ENCODE measurements around the gene GSE1. TPM values are rescaled to one million over a fixed set of nuclear protein-coding genes. Genes with fewer than 3 reads are reported as not detected.

Gene GSE1
- total RNA-seq, 2 donors from 2014 or later, result 54.6 to 60.6 TPM

GRCh38 chr16:85637061-85637807, 24.1 kb downstream of the GSE1 start:
- DNase-seq (no peak), ATAC-seq (no peak)
- intact Hi-C loops (cut with DNase I), result no loop called here

GRCh38 chr16:85637808-85638647, 24.9 kb downstream of the GSE1 start:
- ATAC-seq, result peak; percentile 47 to 53
- intact Hi-C loops (cut with DNase I), result no loop called here
- DNase-seq, result peak; percentile 48

GRCh38 chr16:85638695-85639409, 25.7 kb downstream of the GSE1 start:
- intact Hi-C loops (cut with DNase I), result no loop called here
- no peak for ATAC-seq
- DNase-seq, result no peak

- ATAC-seq (peak; percentile 75 to 82), DNase-seq (peak; percentile 77)
- intact Hi-C loops (cut with DNase I), result no loop called here
These were observed 26.6 kb downstream of the GSE1 start for GRCh38 chr16:85639529-85640253.

GRCh38 chr16:85640254-85640558, 27.1 kb downstream of the GSE1 start:
- DNase-seq (no peak), ATAC-seq (no peak)
- intact Hi-C loops (cut with DNase I), result no loop called here

- DNase-seq, result no peak
- intact Hi-C loops (cut with DNase I), result no loop called here
- no peak for ATAC-seq
These were observed 27.5 kb downstream of the GSE1 start for GRCh38 chr16:85640585-85640984.

- intact Hi-C loops (cut with DNase I), result no loop called here
- DNase-seq, result no peak
- no peak for ATAC-seq
These were observed 28.2 kb downstream of the GSE1 start for GRCh38 chr16:85641305-85641704.

- ATAC-seq, result peak; percentile 21 to 39
- intact Hi-C loops (cut with DNase I), result no loop called here
- DNase-seq, result no peak
These were observed 28.7 kb downstream of the GSE1 start for GRCh38 chr16:85641776-85642176.

- DNase-seq (no peak), ATAC-seq (no peak)
- intact Hi-C loops (cut with DNase I), result no loop called here
These were observed 29.7 kb downstream of the GSE1 start for GRCh38 chr16:85642762-85643358.

GRCh38 chr16:85643631-85644030, 30.5 kb downstream of the GSE1 start:
- no peak for DNase-seq
- no peak for ATAC-seq
- intact Hi-C loops (cut with DNase I), result no loop called here

GRCh38 chr16:85644093-85644712, 31.1 kb downstream of the GSE1 start:
- ATAC-seq (no peak), DNase-seq (no peak)
- intact Hi-C loops (cut with DNase I), result no loop called here

GRCh38 chr16:85645021-85645589, 32.0 kb downstream of the GSE1 start:
- DNase-seq, result no peak
- intact Hi-C loops (cut with DNase I), result no loop called here
- ATAC-seq, result no peak

GRCh38 chr16:85646358-85646907, 33.3 kb downstream of the GSE1 start:
- intact Hi-C loops (cut with DNase I), result no loop called here
- ATAC-seq (no peak), DNase-seq (no peak)

GRCh38 chr16:85646976-85647375, 33.9 kb downstream of the GSE1 start:
- intact Hi-C loops (cut with DNase I), result no loop called here
- no peak for DNase-seq

GRCh38 chr16:85648070-85648714, 35.1 kb downstream of the GSE1 start:
- DNase-seq (no peak), ATAC-seq (no peak)
- intact Hi-C loops (cut with DNase I), result no loop called here

More at GRCh38 chr16:85646976-85647375, 33.9 kb downstream of the GSE1 start:
- ATAC-seq, result no peak

- intact Hi-C loops (cut with DNase I), result no loop called here
- DNase-seq (no peak), ATAC-seq (no peak)
These were observed 35.7 kb downstream of the GSE1 start for GRCh38 chr16:85648805-85649204.

- no peak for ATAC-seq
- intact Hi-C loops (cut with DNase I), result no loop called here
- DNase-seq, result no peak
These were observed 36.5 kb downstream of the GSE1 start for GRCh38 chr16:85649411-85650134.
